ENCODE measurements around the gene EME2. TPM values are rescaled to one million over a fixed set of nuclear protein-coding genes. Genes with fewer than 3 reads are reported as not detected.

Gene EME2
- polyA plus RNA-seq, 3 donors = 5.1 to 5.5 (median 5.2) TPM

GRCh38 chr16:1817276-1817589, 44.6 kb downstream of the EME2 start:
- DNase-seq (ENCODE audit: low read depth in 3 of 3, low spot score in 2 of 3) = no peak

- DNase-seq (ENCODE audit: low read depth in 3 of 3, low spot score in 2 of 3) = no peak
Observed at GRCh38 chr16:1817716-1818115, 45.1 kb downstream of the EME2 start.

GRCh38 chr16:1818204-1818872, 45.7 kb downstream of the EME2 start:
- no peak for DNase-seq (ENCODE audit: low read depth in 3 of 3, low spot score in 2 of 3)

GRCh38 chr16:1818873-1819525, 46.4 kb downstream of the EME2 start:
- no peak for DNase-seq (ENCODE audit: low read depth in 3 of 3, low spot score in 2 of 3)

GRCh38 chr16:1819611-1820010, 47.0 kb downstream of the EME2 start:
- DNase-seq (ENCODE audit: low read depth in 3 of 3, low spot score in 2 of 3) = no peak

GRCh38 chr16:1820096-1820945, 47.7 kb downstream of the EME2 start:
- no peak for DNase-seq (ENCODE audit: low read depth in 3 of 3, low spot score in 2 of 3)

- DNase-seq (ENCODE audit: low read depth in 3 of 3, low spot score in 2 of 3) = no peak
Observed at GRCh38 chr16:1820946-1821290, 48.3 kb downstream of the EME2 start.

- no peak for DNase-seq (ENCODE audit: low read depth in 3 of 3, low spot score in 2 of 3)
Observed at GRCh38 chr16:1821861-1822611, 49.4 kb downstream of the EME2 start.

- no peak for DNase-seq (ENCODE audit: low read depth in 3 of 3, low spot score in 2 of 3)
Observed at GRCh38 chr16:1822801-1823200, 50.2 kb downstream of the EME2 start.

GRCh38 chr16:1823821-1824220, 51.2 kb downstream of the EME2 start:
- DNase-seq (ENCODE audit: low read depth in 3 of 3, low spot score in 2 of 3) = no peak

- DNase-seq (ENCODE audit: low read depth in 3 of 3, low spot score in 2 of 3) = no peak
Observed at GRCh38 chr16:1825381-1825863, 52.8 kb downstream of the EME2 start.

Other genes with a start within 250 kb of the EME2 start
- gene TMEM204, start 239.1 kb upstream of the EME2 start, polyA plus RNA-seq (ENCODE audit: insufficient read length in 3 of 3) = 10 to 100 TPM; 16.8 to 21.4 (median 18.8) TPM
- gene IFT140, start 160.7 kb upstream of the EME2 start, polyA plus RNA-seq (ENCODE audit: insufficient read length in 3 of 3) = 10 to 100 TPM; 33.9 to 39.1 (median 34.0) TPM
- 10 to 100 TPM; 16.0 to 17.6 (median 16.4) TPM for gene CRAMP1, start 160.4 kb upstream of the EME2 start, polyA plus RNA-seq (ENCODE audit: insufficient read length in 3 of 3)
- gene JPT2, start 94.5 kb upstream of the EME2 start, polyA plus RNA-seq (ENCODE audit: insufficient read length in 3 of 3) = 10 to 100 TPM; 80.4 to 87.2 (median 81.1) TPM
- gene MAPK8IP3, start 66.6 kb upstream of the EME2 start, polyA plus RNA-seq (ENCODE audit: insufficient read length in 3 of 3) = 10 to 100 TPM; 28.6 to 39.6 (median 36.3) TPM
- gene NME3, start 1.3 kb upstream of the EME2 start, polyA plus RNA-seq (ENCODE audit: insufficient read length in 3 of 3) = 10 to 100 TPM; 18.8 to 22.1 (median 19.4) TPM
- 10 to 100 TPM; 58.1 to 69.6 (median 65.0) TPM for gene MRPS34, start 324 bp downstream of the EME2 start, polyA plus RNA-seq (ENCODE audit: insufficient read length in 3 of 3)
- 10 to 100 TPM; 30.8 to 35.7 (median 32.5) TPM for gene SPSB3, start 9.8 kb downstream of the EME2 start, polyA plus RNA-seq (ENCODE audit: insufficient read length in 3 of 3)
- gene NUBP2, start 10.2 kb downstream of the EME2 start, polyA plus RNA-seq (ENCODE audit: insufficient read length in 3 of 3) = 10 to 100 TPM; 31.1 to 38.7 (median 31.5) TPM
- 1 to 10 TPM; 1.3 to 2.0 (median 2.0) TPM for gene IGFALS, start 20.9 kb downstream of the EME2 start, polyA plus RNA-seq (ENCODE audit: insufficient read length in 3 of 3)
- 10 to 100 TPM; 35.4 to 44.8 (median 40.1) TPM for gene HAGH, start 54.0 kb downstream of the EME2 start, polyA plus RNA-seq (ENCODE audit: insufficient read length in 3 of 3)
- gene FAHD1, start 54.4 kb downstream of the EME2 start, polyA plus RNA-seq (ENCODE audit: insufficient read length in 3 of 3) = 10 to 100 TPM; 36.6 to 50.7 (median 48.3) TPM
- gene MEIOB, start 99.4 kb downstream of the EME2 start, polyA plus RNA-seq (ENCODE audit: insufficient read length in 3 of 3) = 1 to 10 TPM; 1.1 to 1.3 (median 1.3) TPM
- gene HS3ST6, start 145.6 kb downstream of the EME2 start, polyA plus RNA-seq (ENCODE audit: insufficient read length in 3 of 3) = under 1 TPM; 0.12 to 0.24 (median 0.17) TPM
- 10 to 100 TPM; 63.0 to 70.1 (median 65.2) TPM for gene MSRB1, start 170.4 kb downstream of the EME2 start, polyA plus RNA-seq (ENCODE audit: insufficient read length in 3 of 3)
- under 1 TPM; 0.10 to 0.17 (median 0.16) TPM for gene RPL3L, start 181.9 kb downstream of the EME2 start, polyA plus RNA-seq (ENCODE audit: insufficient read length in 3 of 3)
- gene NDUFB10, start 186.7 kb downstream of the EME2 start, polyA plus RNA-seq (ENCODE audit: insufficient read length in 3 of 3) = 100 to 1,000 TPM; 127 to 137 (median 129) TPM
- gene RPS2, start 192.0 kb downstream of the EME2 start, polyA plus RNA-seq (ENCODE audit: insufficient read length in 3 of 3) = 1,000 to 10,000 TPM; 1,774 to 1,944 (median 1,840) TPM
- not detected for gene RNF151, start 194.0 kb downstream of the EME2 start, polyA plus RNA-seq (ENCODE audit: insufficient read length in 3 of 3)
- 10 to 100 TPM; 27.4 to 34.3 (median 32.0) TPM for gene TBL3, start 199.2 kb downstream of the EME2 start, polyA plus RNA-seq (ENCODE audit: insufficient read length in 3 of 3)
- gene NOXO1, start 208.7 kb downstream of the EME2 start, polyA plus RNA-seq (ENCODE audit: insufficient read length in 3 of 3) = under 1 TPM; 0.37 to 0.79 (median 0.60) TPM
- gene GFER, start 211.4 kb downstream of the EME2 start, polyA plus RNA-seq (ENCODE audit: insufficient read length in 3 of 3) = 10 to 100 TPM; 20.5 to 22.0 (median 21.1) TPM
- gene SYNGR3, start 217.2 kb downstream of the EME2 start, polyA plus RNA-seq (ENCODE audit: insufficient read length in 3 of 3) = 1 to 10 TPM; 1.3 to 1.9 (median 1.4) TPM
- 10 to 100 TPM; 14.2 to 16.4 (median 15.4) TPM for gene ZNF598, start 237.0 kb downstream of the EME2 start, polyA plus RNA-seq (ENCODE audit: insufficient read length in 3 of 3)
- gene NPW, start 247.0 kb downstream of the EME2 start, polyA plus RNA-seq (ENCODE audit: insufficient read length in 3 of 3) = 1 to 10 TPM; 1.7 to 6.0 (median 3.9) TPM